ENCODE data around the gene SET. TPM values are rescaled to one million over a fixed set of nuclear protein-coding genes. Genes with fewer than 3 reads are reported as not detected.
A peak's percentile ranks its signal among the peaks of the same experiment; 100 is the strongest.
"Not testable (repeated sequence)": the region's sequence is repeated elsewhere in the genome, so short reads cannot be mapped to it uniquely, and the experiment has no call there.

Gene SET
- polyA plus RNA-seq, 1 donor = 339 TPM

DNA sequence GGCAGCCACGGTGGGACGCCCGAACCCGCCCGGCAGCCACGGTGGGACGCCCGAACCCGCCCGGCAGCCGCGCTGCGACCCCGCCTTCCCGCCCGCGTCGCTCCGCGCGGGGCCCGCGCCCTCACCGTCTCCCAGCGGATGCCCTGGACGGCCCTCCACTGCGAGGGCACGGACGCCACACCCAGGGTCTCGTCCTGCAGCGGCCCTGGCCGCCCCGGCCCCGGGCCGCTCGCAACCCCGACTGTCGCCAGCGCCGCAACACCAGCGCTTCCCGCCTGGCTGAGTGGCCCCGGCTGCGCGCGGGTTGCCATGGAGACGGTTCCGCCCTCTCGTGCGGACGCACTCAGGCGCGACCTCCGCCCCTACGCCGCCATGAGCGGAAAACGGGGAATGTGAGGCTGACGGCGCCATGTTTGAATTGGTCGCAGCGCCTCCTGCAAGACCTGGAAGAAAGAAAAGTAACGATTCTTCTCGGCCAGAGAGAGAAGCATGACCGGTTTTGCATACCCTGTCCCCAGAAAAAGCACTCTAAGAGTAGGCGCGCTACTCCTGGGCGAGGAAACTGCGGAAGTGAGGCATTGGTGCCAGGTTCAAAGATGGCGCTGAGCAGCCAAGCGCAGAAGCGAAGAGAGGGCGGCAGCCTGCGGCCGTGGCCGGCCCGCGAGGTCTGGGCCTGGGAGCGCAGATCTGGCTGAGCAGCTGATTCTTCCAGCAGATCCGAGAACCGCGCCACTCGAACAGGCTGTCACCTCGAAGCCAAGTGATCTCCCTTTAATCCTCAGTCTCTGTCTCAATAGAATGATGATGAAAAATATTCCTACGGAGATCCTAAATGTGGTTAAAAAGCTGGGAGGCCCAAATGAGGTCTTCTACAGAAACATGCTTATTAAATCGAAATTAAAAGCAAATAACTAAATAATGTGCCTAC lies 32.3 kb upstream of the SET start, which contains the start of gene DYNC2I2:
DYNC2I2 (minus strand) TSS at position 432 of the 928 bp plus-strand sequence; CDS start at position 311, 121 bp downstream.
- no peaks in the 10 kb centered on the region for H3K9me3 ChIP-seq (ENCODE audit: control insufficient read depth, low read depth, low read length)
- peaks cover 4% of the 10 kb centered on the region for H3K4me1 ChIP-seq (ENCODE audit: control insufficient read depth, insufficient read depth, low read length)
- 17% methylated on average over 1 of the region's 86 CpGs for whole genome bisulfite sequencing (ENCODE audit: insufficient coverage, low lambda C conversion rate)
- DNase-seq = peak; percentile 95 to 97
- peak within 1 kb of the TSS; percentile 49 for H3K4me3 ChIP-seq (ENCODE audit: low read length)
- no peaks in the 10 kb centered on the region for H3K36me3 ChIP-seq (ENCODE audit: control insufficient read depth, insufficient read depth, low read length)
- H3K27me3 ChIP-seq (ENCODE audit: control insufficient read depth, insufficient read depth, low read length) = no peaks in the 10 kb centered on the region
- peak within 1 kb of the TSS; percentile 91 for H3K27ac ChIP-seq (ENCODE audit: low read length)

DNA sequence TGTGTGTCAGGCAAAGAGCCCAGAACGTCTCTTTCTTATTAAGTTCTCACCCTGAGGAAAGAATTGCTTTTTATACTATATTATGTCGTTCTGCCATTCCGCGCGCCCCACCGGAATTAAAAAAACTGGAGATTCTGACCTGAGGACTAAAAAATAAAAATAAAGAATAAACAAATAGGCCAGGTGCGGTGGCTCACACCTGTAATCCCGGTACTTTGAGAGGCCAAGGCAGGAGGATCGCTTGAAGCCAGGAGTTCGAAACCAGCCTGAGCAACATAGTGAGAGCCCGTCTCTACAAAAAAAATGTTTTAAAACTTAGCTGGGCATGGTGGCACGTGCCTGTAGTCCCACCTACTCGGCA lies 31.7 kb upstream of the SET start:
- 100% methylated on average over 3 of the region's 13 CpGs for WGBS (ENCODE audit: insufficient coverage, low lambda C conversion rate)
- Histone ChIP-seq H3K4me1 (ENCODE audit: control insufficient read depth, insufficient read depth, low read length) (peaks cover 4% of the 10 kb centered on the region), H3K27me3 (ENCODE audit: control insufficient read depth, insufficient read depth, low read length) (no peaks in the 10 kb centered on the region), H3K36me3 (ENCODE audit: control insufficient read depth, insufficient read depth, low read length) (no peaks in the 10 kb centered on the region), H3K27ac (ENCODE audit: low read length) (peak overlapping the region; percentile 91), H3K9me3 (ENCODE audit: control insufficient read depth, low read depth, low read length) (no peaks in the 10 kb centered on the region), H3K4me3 (ENCODE audit: low read length) (peak overlapping the region; percentile 49)
- no peak for DNase-seq

DNA sequence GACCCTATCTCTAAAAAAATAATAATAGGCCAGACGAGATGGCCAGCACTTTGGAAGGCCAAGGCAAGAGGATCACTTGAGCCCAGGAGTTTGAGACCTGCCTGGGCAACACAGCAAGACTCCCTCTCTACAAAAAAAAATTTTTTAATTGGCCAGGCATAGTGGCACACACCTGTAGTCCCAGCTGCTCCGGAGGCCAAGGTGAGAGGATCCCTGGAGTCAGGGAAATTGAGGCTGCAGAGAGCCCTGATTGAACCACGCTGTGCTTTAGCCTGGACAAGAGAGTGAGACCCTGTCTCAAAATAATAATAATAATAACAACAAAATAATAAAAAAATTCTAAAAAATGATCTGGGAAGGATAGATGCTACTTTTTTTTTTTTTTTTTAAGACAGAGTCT lies 31.2 kb upstream of the SET start:
- Histone ChIP-seq H3K27me3 (ENCODE audit: control insufficient read depth, insufficient read depth, low read length) (no peaks in the 10 kb centered on the region), H3K27ac (ENCODE audit: low read length) (no peak overlapping the region), H3K36me3 (ENCODE audit: control insufficient read depth, insufficient read depth, low read length) (no peaks in the 10 kb centered on the region), H3K4me1 (ENCODE audit: control insufficient read depth, insufficient read depth, low read length) (peaks cover 4% of the 10 kb centered on the region), H3K9me3 (ENCODE audit: control insufficient read depth, low read depth, low read length) (no peaks in the 10 kb centered on the region), H3K4me3 (ENCODE audit: low read length) (no peak overlapping the region)
- no peak for DNase-seq
- WGBS (ENCODE audit: insufficient coverage, low lambda C conversion rate) = no CpG with 5 or more reads among the region's 3 CpGs

DNA sequence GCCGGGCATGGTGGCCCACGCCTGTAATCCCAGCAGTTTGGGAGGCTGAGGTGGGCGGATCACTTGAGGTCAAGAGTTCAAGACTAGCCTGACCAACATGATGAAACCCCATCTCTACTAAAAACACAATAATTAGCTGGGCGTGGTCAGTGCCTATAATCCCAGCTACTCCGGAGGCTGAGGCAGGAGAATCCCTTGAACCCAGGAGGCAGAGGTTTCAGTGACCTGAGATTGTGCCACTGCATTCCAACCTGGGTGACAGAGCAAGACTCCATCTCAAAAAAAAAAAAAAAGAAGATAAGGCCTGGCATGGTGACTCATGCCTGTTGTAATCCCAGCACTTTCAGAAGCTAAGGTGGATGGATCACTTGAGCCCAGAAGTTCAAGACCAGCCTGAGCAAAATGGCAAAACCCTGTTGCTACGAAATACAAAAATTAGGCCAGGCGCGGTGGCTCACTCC lies 22.5 kb upstream of the SET start:
- peak in 1 of 2 donors; percentile 19 for DNase-seq
- not testable (repeated sequence) for H3K27me3 ChIP-seq (ENCODE audit: control insufficient read depth, insufficient read depth, low read length); H3K4me3 ChIP-seq (ENCODE audit: low read length); H3K27ac ChIP-seq (ENCODE audit: low read length); H3K36me3 ChIP-seq (ENCODE audit: control insufficient read depth, insufficient read depth, low read length); H3K4me1 ChIP-seq (ENCODE audit: control insufficient read depth, insufficient read depth, low read length); H3K9me3 ChIP-seq (ENCODE audit: control insufficient read depth, low read depth, low read length)
- WGBS (ENCODE audit: insufficient coverage, low lambda C conversion rate) = no CpG with 5 or more reads among the region's 8 CpGs

DNA sequence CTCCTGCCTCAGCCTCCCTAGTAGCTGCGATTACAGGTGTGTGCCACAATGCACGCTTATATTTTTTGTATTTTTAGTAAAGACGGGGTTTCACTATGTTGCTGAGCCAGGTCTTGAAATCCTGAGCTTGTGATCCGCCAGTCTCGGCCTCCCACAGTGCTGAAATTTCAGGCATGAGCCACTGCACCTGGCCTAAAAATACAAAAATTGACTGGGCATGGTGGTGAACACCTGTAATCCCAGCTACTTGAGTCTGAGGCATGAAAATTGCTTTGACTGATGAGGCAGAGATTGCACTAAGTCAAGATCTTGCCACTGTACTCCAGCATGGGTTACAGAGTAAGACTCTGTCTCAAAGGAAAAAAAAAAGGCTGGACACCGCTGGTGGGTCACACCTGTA lies 19.2 kb upstream of the SET start:
- Histone ChIP-seq H3K4me1 (ENCODE audit: control insufficient read depth, insufficient read depth, low read length) (no peaks in the 10 kb centered on the region), H3K9me3 (ENCODE audit: control insufficient read depth, low read depth, low read length) (no peaks in the 10 kb centered on the region), H3K27me3 (ENCODE audit: control insufficient read depth, insufficient read depth, low read length) (no peaks in the 10 kb centered on the region), H3K27ac (ENCODE audit: low read length) (no peak overlapping the region), H3K36me3 (ENCODE audit: control insufficient read depth, insufficient read depth, low read length) (no peaks in the 10 kb centered on the region), H3K4me3 (ENCODE audit: low read length) (no peak overlapping the region)
- no peak for DNase-seq
- no CpG with 5 or more reads among the region's 6 CpGs for WGBS (ENCODE audit: insufficient coverage, low lambda C conversion rate)

DNA sequence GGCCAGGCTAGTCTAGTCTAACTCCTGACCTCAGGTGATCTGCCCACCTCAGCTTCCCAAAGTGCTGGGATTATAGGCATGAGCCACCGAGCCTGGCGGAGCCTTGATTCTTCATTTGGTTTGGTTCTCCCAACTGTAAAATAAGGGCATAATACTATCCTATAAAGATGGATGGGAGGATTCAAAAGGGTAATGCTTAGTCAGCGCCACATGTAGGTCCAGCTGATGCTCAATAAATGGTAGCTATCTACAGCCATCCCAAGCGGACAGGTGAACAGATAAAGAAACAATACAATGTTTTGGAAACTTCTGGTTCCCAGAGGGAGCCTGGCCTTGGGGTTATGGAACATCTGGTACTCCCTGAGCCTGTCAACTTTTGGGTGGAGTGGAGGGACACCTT lies 13.6 kb upstream of the SET start:
- WGBS (ENCODE audit: insufficient coverage, low lambda C conversion rate) = no CpG with 5 or more reads among the region's 4 CpGs
- Histone ChIP-seq H3K27ac (ENCODE audit: low read length) (no peak overlapping the region), H3K4me1 (ENCODE audit: control insufficient read depth, insufficient read depth, low read length) (peaks cover 7% of the 10 kb centered on the region), H3K4me3 (ENCODE audit: low read length) (no peak overlapping the region), H3K36me3 (ENCODE audit: control insufficient read depth, insufficient read depth, low read length) (no peaks in the 10 kb centered on the region), H3K27me3 (ENCODE audit: control insufficient read depth, insufficient read depth, low read length) (no peaks in the 10 kb centered on the region), H3K9me3 (ENCODE audit: control insufficient read depth, low read depth, low read length) (no peaks in the 10 kb centered on the region)
- DNase-seq = no peak

DNA sequence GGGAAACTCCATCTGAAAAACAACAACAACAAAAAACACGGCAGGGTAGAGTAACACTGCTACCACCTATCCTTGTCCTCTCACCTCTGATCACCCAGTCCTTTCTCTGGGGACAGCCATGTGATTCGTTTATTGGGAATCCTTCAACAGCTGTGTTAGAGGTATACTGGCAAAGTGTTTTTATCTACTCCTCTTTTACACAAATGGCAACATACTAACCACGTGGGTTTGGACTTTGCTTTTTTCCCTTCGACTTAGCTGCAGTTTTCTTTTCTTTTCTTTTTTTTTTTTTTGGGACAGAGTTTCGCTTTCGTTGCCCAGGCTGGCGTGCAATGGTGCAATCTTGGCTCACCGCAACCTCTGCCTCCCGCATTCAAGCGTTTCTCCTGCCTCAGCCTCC lies 11.2 kb upstream of the SET start:
- H3K27ac ChIP-seq (ENCODE audit: low read length) = peak overlapping the region; percentile 54
- H3K4me3 ChIP-seq (ENCODE audit: low read length) = no peak overlapping the region
- DNase-seq = peak; percentile 75 to 87
- no peaks in the 10 kb centered on the region for H3K9me3 ChIP-seq (ENCODE audit: control insufficient read depth, low read depth, low read length)
- no peaks in the 10 kb centered on the region for H3K27me3 ChIP-seq (ENCODE audit: control insufficient read depth, insufficient read depth, low read length)
- peaks cover 7% of the 10 kb centered on the region for H3K4me1 ChIP-seq (ENCODE audit: control insufficient read depth, insufficient read depth, low read length)
- 37% methylated on average over 4 of the region's 10 CpGs for WGBS (ENCODE audit: insufficient coverage, low lambda C conversion rate)
- no peaks in the 10 kb centered on the region for H3K36me3 ChIP-seq (ENCODE audit: control insufficient read depth, insufficient read depth, low read length)

DNA sequence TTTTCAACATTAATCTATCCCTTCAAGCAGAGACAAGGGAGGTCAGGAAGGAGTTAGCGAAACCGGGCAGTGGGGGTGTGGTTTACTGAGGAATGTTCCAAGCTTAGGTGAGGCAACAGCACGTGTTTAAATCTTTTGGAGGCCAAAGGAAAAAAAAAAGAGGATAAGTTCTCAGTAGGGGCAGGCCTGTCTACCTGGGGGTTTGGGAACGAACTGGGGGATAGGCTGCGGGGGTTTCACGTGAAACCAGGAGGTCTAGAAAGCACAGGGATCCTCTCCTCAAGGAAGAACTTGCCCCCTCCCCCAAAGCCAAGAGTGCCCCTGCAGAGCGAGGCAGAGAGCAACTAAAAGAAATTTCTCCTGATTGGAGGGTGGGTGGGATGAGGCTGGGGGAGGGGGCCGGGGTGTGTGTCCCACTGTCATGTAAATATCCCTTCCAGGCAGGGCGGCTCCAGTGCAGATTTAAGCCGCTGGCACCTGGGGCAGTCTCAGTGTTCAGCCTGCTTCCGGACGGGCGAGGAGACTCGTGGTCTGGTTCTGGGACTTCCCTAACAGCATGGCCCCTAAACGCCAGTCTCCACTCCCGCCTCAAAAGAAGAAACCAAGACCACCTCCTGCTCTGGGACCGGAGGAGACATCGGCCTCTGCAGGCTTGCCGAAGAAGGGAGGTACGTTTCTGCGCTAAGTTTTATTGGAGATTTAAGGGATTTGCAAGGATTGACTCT lies 5.5 kb upstream of the SET start:
- H3K36me3 ChIP-seq (ENCODE audit: control insufficient read depth, insufficient read depth, low read length) = no peaks in the 10 kb centered on the region
- no peaks in the 10 kb centered on the region for H3K9me3 ChIP-seq (ENCODE audit: control insufficient read depth, low read depth, low read length)
- H3K4me1 ChIP-seq (ENCODE audit: control insufficient read depth, insufficient read depth, low read length) = peaks cover 41% of the 10 kb centered on the region
- H3K27ac ChIP-seq (ENCODE audit: low read length) = peak overlapping the region; percentile 96
- peak; percentile 61 to 81 for DNase-seq
- H3K27me3 ChIP-seq (ENCODE audit: control insufficient read depth, insufficient read depth, low read length) = no peaks in the 10 kb centered on the region
- H3K4me3 ChIP-seq (ENCODE audit: low read length) = peak overlapping the region; percentile 63
- 20% methylated on average over 3 of the region's 21 CpGs for WGBS (ENCODE audit: insufficient coverage, low lambda C conversion rate)

DNA sequence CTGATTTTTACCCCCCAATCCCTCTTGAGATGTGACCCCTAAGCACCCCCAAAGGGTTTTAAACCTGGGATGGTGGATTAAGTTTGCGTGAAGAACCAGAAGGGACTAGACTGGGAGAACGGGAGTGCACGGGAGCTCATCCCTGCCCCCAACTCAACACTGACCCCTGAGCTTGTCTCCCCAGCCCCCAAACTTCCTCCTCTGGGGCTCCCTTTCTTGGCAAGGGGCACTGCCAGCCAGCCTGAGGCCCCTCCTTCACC lies 5.0 kb upstream of the SET start:
- Histone ChIP-seq H3K9me3 (ENCODE audit: control insufficient read depth, low read depth, low read length) (no peaks in the 10 kb centered on the region), H3K27me3 (ENCODE audit: control insufficient read depth, insufficient read depth, low read length) (no peaks in the 10 kb centered on the region), H3K4me3 (ENCODE audit: low read length) (peak overlapping the region; percentile 63), H3K27ac (ENCODE audit: low read length) (peak overlapping the region; percentile 96), H3K36me3 (ENCODE audit: control insufficient read depth, insufficient read depth, low read length) (no peaks in the 10 kb centered on the region), H3K4me1 (ENCODE audit: control insufficient read depth, insufficient read depth, low read length) (peaks cover 41% of the 10 kb centered on the region)
- WGBS (ENCODE audit: insufficient coverage, low lambda C conversion rate) = no CpG with 5 or more reads among the region's 3 CpGs
- no peak for DNase-seq

DNA sequence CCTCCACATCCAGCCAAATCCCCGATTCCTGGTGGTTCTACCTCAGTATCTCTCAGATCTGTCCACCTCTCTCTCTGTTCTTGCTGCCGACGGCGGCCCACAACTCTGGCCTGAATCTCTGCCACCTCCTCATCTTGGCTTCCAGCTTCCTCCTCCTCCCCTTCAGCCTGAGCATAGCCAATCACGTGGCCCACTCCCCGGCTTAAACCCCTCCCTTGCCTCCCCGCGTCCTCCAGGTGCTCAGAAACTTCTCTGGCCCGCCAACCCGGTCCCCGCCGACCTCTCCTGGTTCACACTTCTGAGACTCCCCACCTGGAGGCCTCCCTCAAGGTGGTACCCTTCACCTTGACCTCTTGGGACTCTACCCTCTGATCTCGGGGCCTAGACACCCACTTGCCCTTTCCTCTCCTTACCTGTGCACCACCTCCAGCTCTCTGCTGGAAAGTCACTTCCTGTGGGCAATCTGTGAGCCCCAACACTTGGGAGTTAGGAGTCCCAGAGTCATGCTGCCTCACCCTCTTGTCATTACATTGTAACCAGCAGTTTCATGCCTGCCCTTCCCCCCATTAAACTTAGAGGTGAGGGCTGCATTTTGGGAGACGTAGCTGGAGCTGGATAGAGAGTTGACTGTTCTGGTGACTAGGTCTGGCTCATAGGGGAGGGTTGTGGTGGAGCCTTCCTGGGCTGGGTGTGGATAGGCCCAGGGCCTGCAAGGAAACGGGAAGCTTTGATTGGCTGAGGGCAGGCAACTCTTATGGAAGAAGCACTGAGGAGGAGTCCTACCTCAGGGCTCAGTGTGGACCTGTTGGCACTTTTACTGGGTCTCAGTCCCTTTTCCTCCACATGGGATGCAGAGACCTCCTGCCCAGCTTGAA lies 4.5 kb upstream of the SET start:
- no peaks in the 10 kb centered on the region for H3K9me3 ChIP-seq (ENCODE audit: control insufficient read depth, low read depth, low read length)
- H3K36me3 ChIP-seq (ENCODE audit: control insufficient read depth, insufficient read depth, low read length) = no peaks in the 10 kb centered on the region
- H3K27me3 ChIP-seq (ENCODE audit: control insufficient read depth, insufficient read depth, low read length) = no peaks in the 10 kb centered on the region
- peak overlapping the region; percentile 63 for H3K4me3 ChIP-seq (ENCODE audit: low read length)
- H3K27ac ChIP-seq (ENCODE audit: low read length) = peak overlapping the region; percentile 96
- peak; percentile 83 to 94 for DNase-seq
- H3K4me1 ChIP-seq (ENCODE audit: control insufficient read depth, insufficient read depth, low read length) = peaks cover 41% of the 10 kb centered on the region
- 17% methylated on average over 1 of the region's 15 CpGs for WGBS (ENCODE audit: insufficient coverage, low lambda C conversion rate)

All from large intestine (tissue), 3 donors.